Amniotic stem cell (primary cell): ENCODE data around the gene STK38L.

Experiments
- DNase-seq: peaks from one replicate; lab custom pipeline; 2025; lab: John Stamatoyannopoulos, UW

STK38L gene

GRCh38 chr12:27277846-27278260 is 33.8 kb downstream of the STK38L start:
- peak; percentile 70 for DNase-seq

GRCh38 chr12:27279826-27280225 is 35.7 kb downstream of the STK38L start:
- no peak for DNase-seq

- no peak for DNase-seq
These were observed 36.3 kb downstream of the STK38L start for GRCh38 chr12:27280412-27280811.

- DNase-seq: no peak
These were observed 38.7 kb downstream of the STK38L start for GRCh38 chr12:27282754-27283153.

GRCh38 chr12:27284021-27284420 is 39.9 kb downstream of the STK38L start:
- DNase-seq: no peak

GRCh38 chr12:27284751-27285150 is 40.7 kb downstream of the STK38L start:
- DNase-seq: no peak

- DNase-seq: no peak
These were observed 41.3 kb downstream of the STK38L start for GRCh38 chr12:27285403-27285802.

GRCh38 chr12:27289414-27289813 is 45.3 kb downstream of the STK38L start:
- no peak for DNase-seq

GRCh38 chr12:27290501-27291168 is 46.5 kb downstream of the STK38L start:
- no peak for DNase-seq

GRCh38 chr12:27291862-27292261 is 47.8 kb downstream of the STK38L start:
- no peak for DNase-seq

- DNase-seq: no peak
These were observed 48.6 kb downstream of the STK38L start for GRCh38 chr12:27292718-27293117.

GRCh38 chr12:27293463-27293862 is 49.4 kb downstream of the STK38L start:
- DNase-seq: no peak

- DNase-seq: no peak
These were observed 52.6 kb downstream of the STK38L start for GRCh38 chr12:27296674-27297073.

- no peak for DNase-seq
These were observed 53.5 kb downstream of the STK38L start for GRCh38 chr12:27297566-27297965.

GRCh38 chr12:27299102-27299501 is 55.0 kb downstream of the STK38L start:
- DNase-seq: no peak

- no peak for DNase-seq
These were observed 56.1 kb downstream of the STK38L start for GRCh38 chr12:27300226-27300625.

- no peak for DNase-seq
These were observed 59.3 kb downstream of the STK38L start for GRCh38 chr12:27303139-27304111.

- DNase-seq: no peak
These were observed 60.8 kb downstream of the STK38L start for GRCh38 chr12:27304856-27305255.

GRCh38 chr12:27305673-27306456 is 61.8 kb downstream of the STK38L start:
- peak; percentile 4 for DNase-seq

- DNase-seq: no peak
These were observed 65.4 kb downstream of the STK38L start for GRCh38 chr12:27309293-27309994.

- no peak for DNase-seq
These were observed 65.9 kb downstream of the STK38L start for GRCh38 chr12:27309995-27310315.

- DNase-seq: no peak
These were observed 72.9 kb downstream of the STK38L start for GRCh38 chr12:27316947-27317346.
